Stromal cell of bone marrow (primary cell): ENCODE results near the gene MNS1.
"Not testable (repeated sequence)": the region's sequence is repeated elsewhere in the genome, so short reads cannot be mapped to it uniquely, and the experiment has no call there.

Experiments used
- DNase-seq: peaks from one replicate; pipeline ENCODE4 v3.0.0-alpha.2; 2012; ENCODE audit warnings: low read depth

The MNS1 gene

GRCh38 chr15:56454836-56455235 is 10.1 kb downstream of the MNS1 start:
- no peak for DNase-seq

GRCh38 chr15:56445746-56446145 is 19.2 kb downstream of the MNS1 start:
- DNase-seq, result no peak

GRCh38 chr15:56442354-56442753 is 22.6 kb downstream of the MNS1 start:
- no peak for DNase-seq

DNA sequence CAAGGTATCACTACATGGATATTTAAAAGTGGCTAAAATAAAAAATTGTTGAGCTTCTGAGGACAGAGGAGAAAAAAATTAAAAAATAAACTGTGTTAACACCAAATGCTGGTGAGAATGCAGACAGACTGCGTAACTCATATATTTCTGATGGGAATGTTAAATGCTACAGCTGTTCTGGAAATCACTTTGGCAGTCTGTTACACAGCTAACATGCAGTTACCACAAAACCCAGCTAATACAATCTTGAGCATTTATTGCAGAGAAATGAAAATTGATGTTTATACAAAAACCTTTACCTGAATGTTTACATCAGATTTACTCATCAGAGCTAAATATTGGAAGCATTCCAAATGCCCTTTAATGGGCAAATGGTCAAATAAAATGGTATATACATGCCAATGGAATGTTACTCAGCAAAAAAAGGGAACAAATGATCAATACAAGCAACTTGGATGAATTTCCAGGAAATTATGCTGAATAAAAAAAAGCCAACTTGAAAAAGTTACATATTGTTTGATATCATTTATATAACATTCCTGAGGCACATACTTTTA is 24.6 kb downstream of the MNS1 start:
- no peak for DNase-seq

- DNase-seq, result no peak
Observed at GRCh38 chr15:56432304-56432703, 32.6 kb downstream of the MNS1 start.

DNA sequence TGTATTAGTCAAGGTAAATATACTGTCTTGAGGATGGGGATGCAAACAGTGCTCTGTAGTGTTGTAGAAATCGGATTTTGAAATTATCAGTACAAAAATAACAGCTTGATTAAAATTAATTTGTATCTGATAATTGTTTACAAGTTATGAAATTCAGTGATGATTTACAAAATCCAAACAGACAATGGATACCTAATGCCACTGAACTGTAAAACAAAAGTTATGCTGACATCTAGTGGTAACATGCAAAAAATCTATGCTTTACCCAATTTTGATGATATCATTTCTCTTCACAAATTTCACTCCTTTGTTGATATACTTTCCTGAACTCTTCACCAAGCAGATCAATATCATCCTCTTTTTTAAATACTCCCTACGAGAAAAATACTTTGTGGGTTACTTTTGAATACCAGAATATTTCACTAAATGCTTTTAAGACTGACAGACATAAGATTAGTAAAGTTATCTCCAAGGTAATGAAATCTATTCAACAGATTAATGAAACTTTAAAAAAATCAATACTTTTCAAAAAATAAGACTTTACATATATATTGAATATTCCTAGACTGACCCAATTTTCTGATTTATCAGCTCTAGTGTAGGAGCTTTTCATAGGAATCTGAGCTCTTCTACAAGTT is 36.0 kb downstream of the MNS1 start:
- peak; percentile 26 for DNase-seq

- DNase-seq, result no peak
Observed at GRCh38 chr15:56425976-56426375, 39.0 kb downstream of the MNS1 start.

GRCh38 chr15:56425276-56425675 is 39.7 kb downstream of the MNS1 start:
- DNase-seq, result no peak

GRCh38 chr15:56413114-56413733 is 51.7 kb downstream of the MNS1 start:
- DNase-seq, result not testable (repeated sequence)

GRCh38 chr15:56411122-56411749 is 53.7 kb downstream of the MNS1 start:
- no peak for DNase-seq

GRCh38 chr15:56410721-56411120 is 54.2 kb downstream of the MNS1 start:
- no peak for DNase-seq

DNA sequence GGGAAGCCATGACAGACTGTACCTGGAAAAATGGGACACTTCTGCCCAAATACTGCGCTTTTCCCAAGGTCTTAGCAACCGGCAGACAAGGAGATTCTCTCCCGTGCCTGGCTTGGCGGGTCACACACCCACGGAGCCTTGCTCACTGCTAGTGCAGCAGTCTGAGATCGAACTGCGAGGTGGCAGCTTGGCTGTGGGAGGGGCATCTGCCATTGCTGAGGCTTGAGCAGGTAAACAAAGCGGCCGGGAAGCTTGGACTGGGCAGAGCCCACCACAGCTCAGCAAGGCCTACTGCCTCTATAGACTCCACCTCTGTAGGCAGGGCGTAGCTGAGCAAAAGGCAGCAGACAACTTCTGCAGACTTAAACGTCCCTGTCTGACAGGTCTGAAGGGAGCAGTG is 65.7 kb downstream of the MNS1 start:
- DNase-seq, result not testable (repeated sequence)

DNA sequence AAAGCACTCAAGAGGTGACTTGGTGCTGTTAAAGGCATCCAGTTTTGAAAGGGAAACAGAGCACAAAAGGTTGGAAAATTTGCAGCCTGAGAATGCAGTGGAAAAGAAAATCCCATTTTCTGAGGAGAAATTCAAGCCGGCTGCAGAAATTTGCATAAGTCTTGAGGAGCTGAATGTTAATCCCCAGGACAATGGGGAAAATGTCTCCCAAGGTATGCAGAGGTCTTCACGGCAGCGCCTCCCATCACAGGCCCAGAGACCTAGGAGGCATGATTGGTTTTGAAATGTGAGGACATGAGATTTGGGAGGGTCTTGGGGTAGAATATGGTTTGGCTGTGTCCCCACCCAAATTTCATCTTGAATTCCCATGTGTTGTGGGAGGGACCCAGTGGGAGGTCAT is 67.6 kb downstream of the MNS1 start:
- not testable (repeated sequence) for DNase-seq

GRCh38 chr15:56394909-56395308 is 70.0 kb downstream of the MNS1 start:
- DNase-seq, result no peak

DNA sequence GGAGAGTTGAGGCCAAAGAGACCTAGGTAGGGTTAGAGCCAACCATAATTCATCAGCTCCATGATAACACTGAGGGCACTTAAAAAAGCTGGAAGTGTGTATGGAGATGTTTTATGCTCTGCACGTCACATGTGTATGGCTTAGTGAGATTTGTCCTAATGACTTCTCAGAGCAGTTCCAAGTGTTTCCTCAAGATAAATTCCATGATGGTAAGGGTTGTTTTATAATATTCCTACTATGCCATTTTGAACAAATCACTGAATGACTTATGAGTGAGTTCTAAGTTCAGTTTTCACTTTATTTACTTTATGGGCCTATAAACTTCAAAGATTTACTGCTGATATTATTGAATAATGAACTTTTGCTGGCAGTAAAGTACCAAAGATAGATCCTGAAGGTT is 71.7 kb downstream of the MNS1 start:
- DNase-seq, result no peak

GRCh38 chr15:56390739-56391267 is 74.1 kb downstream of the MNS1 start:
- DNase-seq, result no peak

GRCh38 chr15:56385908-56386307 is 79.0 kb downstream of the MNS1 start:
- DNase-seq, result no peak

DNA sequence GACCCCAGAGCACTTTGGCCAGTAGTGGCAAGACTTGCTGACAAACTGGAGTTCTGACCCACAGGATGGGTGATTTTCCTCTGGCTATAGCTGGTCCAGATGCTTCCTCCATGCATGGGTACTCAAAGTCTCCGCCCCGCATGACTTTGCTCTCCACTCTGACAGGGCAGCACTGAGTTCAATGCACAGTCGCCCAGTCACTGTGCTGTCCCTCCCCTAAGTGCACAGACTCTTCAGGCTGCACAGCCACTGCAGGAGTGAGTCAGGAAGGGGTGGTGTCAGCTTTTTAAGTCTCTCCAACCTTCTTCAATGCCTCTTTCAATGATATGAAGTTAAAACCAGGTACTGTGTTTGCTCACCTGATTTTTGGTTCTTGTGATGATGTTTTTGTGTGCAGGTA is 81.9 kb downstream of the MNS1 start:
- no peak for DNase-seq
